ENCODE measurements around the gene RASL10A.

The RASL10A gene

DNA sequence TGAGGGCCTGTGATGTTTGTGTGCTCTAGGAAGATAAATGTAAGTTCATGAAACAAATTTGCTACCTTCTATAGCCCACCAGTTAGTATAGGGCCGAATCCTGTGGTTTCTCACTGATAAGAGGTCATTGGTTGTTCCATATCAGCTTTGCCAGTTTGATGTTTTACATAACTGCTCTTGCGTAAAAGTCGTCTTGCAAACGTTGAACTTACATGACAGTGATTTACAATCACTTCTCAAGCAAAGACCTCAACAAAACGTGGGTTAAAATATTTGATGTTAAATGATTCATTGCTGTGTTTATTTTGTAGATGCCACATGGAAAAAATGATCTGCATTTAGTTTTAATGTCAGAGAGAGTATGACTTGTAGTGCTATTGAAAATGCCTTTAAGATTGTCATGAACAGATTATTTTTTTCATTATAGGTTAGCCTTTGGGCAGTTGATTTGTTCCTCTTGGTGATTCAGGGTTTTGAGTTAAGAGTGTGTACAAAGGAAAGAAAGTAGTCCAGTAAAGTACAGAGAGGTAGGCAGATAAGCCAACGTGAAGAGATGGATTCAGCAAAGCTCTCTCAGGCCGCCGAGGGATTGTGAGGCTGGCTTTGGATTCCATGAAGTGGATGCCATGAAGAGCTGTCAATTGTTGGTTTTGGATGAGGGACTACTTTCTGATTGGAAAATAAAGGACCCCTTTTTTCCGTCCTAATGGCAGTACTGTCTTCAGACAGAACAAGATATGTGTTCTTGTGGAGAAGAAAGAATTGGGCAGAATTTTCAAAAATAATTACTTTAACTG lies 44.8 kb downstream of the RASL10A start:
- peak; percentile 44 for DNase-seq (ENCODE audit: low read depth)
- TF ChIP-seq, protein P1, sequence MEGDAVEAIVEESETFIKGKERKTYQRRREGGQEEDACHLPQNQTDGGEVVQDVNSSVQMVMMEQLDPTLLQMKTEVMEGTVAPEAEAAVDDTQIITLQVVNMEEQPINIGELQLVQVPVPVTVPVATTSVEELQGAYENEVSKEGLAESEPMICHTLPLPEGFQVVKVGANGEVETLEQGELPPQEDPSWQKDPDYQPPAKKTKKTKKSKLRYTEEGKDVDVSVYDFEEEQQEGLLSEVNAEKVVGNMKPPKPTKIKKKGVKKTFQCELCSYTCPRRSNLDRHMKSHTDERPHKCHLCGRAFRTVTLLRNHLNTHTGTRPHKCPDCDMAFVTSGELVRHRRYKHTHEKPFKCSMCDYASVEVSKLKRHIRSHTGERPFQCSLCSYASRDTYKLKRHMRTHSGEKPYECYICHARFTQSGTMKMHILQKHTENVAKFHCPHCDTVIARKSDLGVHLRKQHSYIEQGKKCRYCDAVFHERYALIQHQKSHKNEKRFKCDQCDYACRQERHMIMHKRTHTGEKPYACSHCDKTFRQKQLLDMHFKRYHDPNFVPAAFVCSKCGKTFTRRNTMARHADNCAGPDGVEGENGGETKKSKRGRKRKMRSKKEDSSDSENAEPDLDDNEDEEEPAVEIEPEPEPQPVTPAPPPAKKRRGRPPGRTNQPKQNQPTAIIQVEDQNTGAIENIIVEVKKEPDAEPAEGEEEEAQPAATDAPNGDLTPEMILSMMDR (IDR thresholded peaks at IDR 0.05; ENCODE audit: low read length, missing control alignments) = no peak
- H3K4me3 ChIP-seq (replicated peaks; ENCODE audit: low read depth, low read length) = peak overlapping the region; percentile 93

DNA sequence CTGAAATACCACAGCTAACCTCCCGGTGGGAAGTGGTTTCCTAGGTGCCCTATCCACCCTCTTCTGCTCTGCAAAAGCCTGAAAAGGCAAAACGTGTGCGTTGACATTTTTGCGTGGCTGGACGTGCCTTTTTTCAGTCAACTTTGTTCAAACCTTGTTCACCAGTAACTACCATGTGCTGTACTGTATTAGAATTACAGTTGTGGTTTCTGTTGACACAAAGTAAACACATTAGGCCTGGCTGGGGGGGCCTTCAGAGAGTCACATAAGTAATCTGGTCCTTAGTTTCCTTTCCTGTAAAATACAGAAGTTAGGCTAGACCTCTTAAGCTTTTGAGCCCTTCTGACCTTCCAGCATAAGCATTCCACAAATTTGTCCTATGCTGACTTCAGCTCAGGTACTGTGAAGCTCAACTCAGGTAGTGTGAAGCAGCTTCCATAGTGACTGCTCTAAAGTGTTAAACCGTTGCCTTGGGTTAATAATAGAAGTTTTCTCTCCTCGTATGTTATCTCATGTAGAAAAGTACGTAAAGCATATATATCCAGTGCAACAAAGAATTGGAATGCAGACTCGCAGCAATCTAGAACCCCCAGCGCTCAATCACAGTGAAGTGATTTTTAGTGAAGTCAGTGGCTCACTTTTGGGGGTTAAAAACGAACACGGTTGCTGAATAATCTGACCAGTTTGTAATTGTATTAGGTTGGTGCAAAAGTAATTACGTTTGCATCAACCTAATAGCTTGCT lies 45.6 kb downstream of the RASL10A start:
- TF ChIP-seq, protein P1 (IDR thresholded peaks at IDR 0.05; ENCODE audit: low read length, missing control alignments) = no peak
- H3K4me3 ChIP-seq (replicated peaks; ENCODE audit: low read depth, low read length) = peak overlapping the region; percentile 93
- DNase-seq (ENCODE audit: low read depth) = no peak

DNA sequence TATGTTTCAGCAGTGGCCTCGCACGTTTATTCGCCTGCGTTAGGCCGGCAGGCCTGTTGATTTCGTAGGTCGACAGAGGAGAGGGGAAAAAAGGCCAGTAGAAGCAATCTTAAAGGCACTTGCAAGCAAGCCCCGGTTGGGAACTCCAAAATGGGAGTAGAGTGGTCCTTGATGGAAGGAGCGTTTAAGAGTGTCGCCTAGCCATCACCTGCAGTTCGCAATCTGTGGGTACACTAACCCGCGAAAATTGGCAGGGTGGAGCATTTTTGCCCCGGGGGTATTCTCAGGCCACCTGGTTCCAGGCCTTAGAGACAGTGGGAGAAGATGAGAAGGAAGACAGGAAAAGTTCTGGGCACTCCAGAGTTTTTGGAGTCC lies 46.3 kb downstream of the RASL10A start:
- TF ChIP-seq, protein P1 (IDR thresholded peaks at IDR 0.05; ENCODE audit: low read length, missing control alignments) = no peak
- DNase-seq (ENCODE audit: low read depth) = no peak
- peak overlapping the region; percentile 93 for H3K4me3 ChIP-seq (replicated peaks; ENCODE audit: low read depth, low read length)

DNA sequence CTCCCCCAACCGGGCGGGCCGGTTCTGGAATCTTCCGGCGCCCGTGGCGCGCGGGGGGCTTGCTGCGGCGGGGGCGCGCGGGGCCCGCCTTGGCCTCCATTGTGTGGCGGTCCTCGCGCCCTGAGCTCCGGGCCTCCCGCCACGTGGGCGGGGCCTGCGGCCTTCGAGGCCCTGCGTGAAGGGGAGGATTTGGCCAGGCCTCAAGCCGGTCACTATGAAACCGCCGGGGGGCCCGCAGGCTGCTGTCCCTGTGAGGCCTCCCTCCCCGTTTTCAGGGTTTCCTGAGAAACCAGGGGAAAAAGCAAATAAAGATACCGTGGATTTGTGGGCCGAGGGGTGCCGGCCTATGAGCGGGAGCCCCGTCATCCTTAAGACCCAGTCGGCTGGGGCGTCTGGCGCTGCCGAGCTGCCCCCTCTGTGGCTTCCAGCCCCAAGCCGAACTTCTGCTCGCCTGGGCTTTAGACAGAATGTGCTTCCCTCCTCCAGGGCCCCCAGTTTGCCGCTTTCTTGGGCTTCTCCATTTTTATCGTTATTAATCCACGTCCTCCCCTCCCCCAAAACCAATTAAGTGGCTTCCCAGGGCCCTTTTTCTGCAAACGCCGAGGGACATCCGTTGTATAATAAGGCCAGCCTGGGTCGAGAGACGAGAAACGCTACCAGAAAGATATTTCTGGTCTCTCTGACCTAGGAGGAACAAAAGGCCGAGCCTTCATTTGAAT lies 46.8 kb downstream of the RASL10A start:
- peak; percentile 77 for DNase-seq (ENCODE audit: low read depth)
- peak overlapping the region; percentile 93 for H3K4me3 ChIP-seq (replicated peaks; ENCODE audit: low read depth, low read length)
- TF ChIP-seq, protein P1 (IDR thresholded peaks at IDR 0.05; ENCODE audit: low read length, missing control alignments) = no peak

DNA sequence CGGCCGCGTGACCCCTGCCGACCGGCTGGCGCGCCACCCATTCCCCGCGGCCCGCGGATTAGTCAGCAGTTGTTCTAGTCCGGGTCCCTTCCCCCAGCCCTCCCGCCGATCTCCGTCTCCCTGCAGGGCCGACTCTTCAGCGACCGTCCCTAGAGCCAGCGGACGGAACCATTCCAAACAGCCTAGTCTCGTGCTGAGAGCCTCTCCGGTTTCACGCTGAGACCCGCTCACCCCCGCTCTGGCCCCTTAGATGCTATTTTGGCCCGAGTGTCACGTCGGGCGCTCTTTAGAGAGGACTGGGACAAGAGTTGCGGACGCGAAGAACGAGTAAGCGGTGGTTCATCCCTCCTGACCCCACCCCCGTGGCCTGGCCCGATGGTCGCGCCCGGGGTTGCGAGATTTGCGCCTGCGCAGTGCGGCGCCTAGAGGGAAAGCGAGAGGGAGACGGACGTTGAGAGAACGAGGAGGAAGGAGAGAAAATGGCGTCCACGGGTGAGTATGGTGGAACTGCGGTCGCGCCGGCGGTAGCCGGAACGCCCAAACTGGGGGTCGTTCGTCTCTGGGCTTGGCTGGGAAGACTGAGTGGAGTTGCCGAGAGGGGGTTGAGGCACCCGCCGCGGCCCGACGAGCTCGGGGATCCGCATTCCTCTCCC lies 47.5 kb downstream of the RASL10A start, which contains the start of the genes EWSR1 and RHBDD3:
Gene EWSR1 (plus strand): TSS at position 411 of the 653 bp plus-strand sequence. CDS start 69 bp downstream, at position 480.
Gene RHBDD3 (minus strand): TSS at position 124 of the 653 bp plus-strand sequence. CDS start 2,355 bp downstream, outside the sequence.
- peak within 1 kb of the TSS; percentile 93 for H3K4me3 ChIP-seq (replicated peaks; ENCODE audit: low read depth, low read length)
- peak; percentile 98 for DNase-seq (ENCODE audit: low read depth)
- TF ChIP-seq, protein P1 (IDR thresholded peaks at IDR 0.05; ENCODE audit: low read length, missing control alignments) = no peak

DNA sequence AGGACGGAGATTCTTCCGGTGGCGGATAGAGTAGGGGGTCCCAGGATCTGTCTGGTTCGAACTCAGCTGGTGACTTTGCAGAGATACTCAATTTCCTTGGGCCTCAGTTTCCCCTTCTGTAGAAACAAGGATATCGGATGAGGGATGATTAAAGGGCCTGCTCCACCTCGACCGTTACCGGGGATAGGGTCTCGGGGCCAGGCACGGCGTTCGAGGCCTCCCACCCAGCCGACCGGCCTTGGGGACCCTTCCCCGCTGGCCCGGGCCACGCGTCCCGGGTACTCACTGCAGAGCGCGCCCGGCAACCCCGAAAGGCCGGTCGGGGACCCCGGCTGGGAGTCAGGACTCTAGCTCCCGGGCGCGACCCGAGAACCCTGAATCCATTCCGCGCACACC lies 48.0 kb downstream of the RASL10A start:
- no peak for DNase-seq (ENCODE audit: low read depth)
- peak overlapping the region; percentile 93 for H3K4me3 ChIP-seq (replicated peaks; ENCODE audit: low read depth, low read length)
- TF ChIP-seq, protein P1 (IDR thresholded peaks at IDR 0.05; ENCODE audit: low read length, missing control alignments) = no peak

All from fibroblast of pulmonary artery (primary cell).